OCI-LY7 (cell line): ENCODE data around the gene NIM1K.
"Not testable (repeated sequence)": the region's sequence is repeated elsewhere in the genome, so short reads cannot be mapped to it uniquely, and the experiment has no call there.

Source experiments
- CTCF ChIP-seq: fragments of 200-600 bp; sonication (generic); conservative IDR thresholded peaks from 2 replicates; pipeline ENCODE4 v1.5.1; 2014; ENCODE audit warnings: mild to moderate bottlenecking, antibody characterized with exemption, low read length, moderate library complexity, mixed read lengths
- EZH2phosphoT487 ChIP-seq: fragments of 200-600 bp; sonication (generic); IDR thresholded peaks from 2 replicates; pipeline ENCODE4 v1.6.1; 2018; ENCODE audit warnings: low read depth, borderline replicate concordance, mild to moderate bottlenecking, mixed run types, antibody characterized with exemption, low read length, moderate library complexity, mixed read lengths

GRCh38 chr5:43183101-43183500 lies 8.9 kb upstream of the NIM1K start:
- not testable (repeated sequence) for TF ChIP-seq CTCF, EZH2phosphoT487
